A673 (cell line): ENCODE measurements around the gene POLR1D. TPM values are rescaled to one million over a fixed set of nuclear protein-coding genes. Genes with fewer than 3 reads are reported as not detected.

Experiments
- BruUV-seq: library from RNA; stranded (reverse); fragments of 400-500 nt; replicated peaks from 2 replicates; lab custom pipeline; 2021; lab: Mats Ljungman, UMichigan
- CTCF ChIA-PET: fragments of 300-600 bp; sonication (Branson Sonifier 250); formaldehyde crosslinking; loops from one replicate; lab custom pipeline; 2022; ENCODE audit warnings: antibody characterized with exemption; lab: Charles Lee
- POLR2A ChIA-PET: fragments of 300-600 bp; sonication (Branson Sonifier 250); formaldehyde crosslinking; loops from one replicate; lab custom pipeline; 2022; ENCODE audit warnings: antibody characterized with exemption; ENCODE audit not compliant: low non-redundant PET; lab: Charles Lee
- DNase-seq: peaks from one replicate; pipeline ENCODE4 v3.0.0-alpha.2; 2015; ENCODE audit warnings: low spot score
- H3K27ac ChIP-seq: fragments of 200-600 bp; sonication (generic); 2 replicates; pipeline ENCODE4 v1.5.1; 2016; ENCODE audit warnings: mixed run types, low read depth, mild to moderate bottlenecking, mixed read lengths, antibody characterized with exemption, low read length; ENCODE audit not compliant: poor library complexity, severe bottlenecking
- H3K27me3 ChIP-seq: fragments of 200-600 bp; sonication (generic); replicated peaks from 2 replicates; pipeline ENCODE4 v1.6.1; 2017; ENCODE audit warnings: mixed run types, low read depth, mild to moderate bottlenecking, mixed read lengths, antibody characterized with exemption, low read length; ENCODE audit not compliant: insufficient read depth, poor library complexity
- H3K36me3 ChIP-seq: fragments of 200-600 bp; sonication (generic); 2 replicates; pipeline ENCODE4 v1.6.1; 2016; ENCODE audit warnings: mixed run types, mild to moderate bottlenecking, mixed read lengths, antibody characterized with exemption, low read length; ENCODE audit not compliant: insufficient read depth, poor library complexity, severe bottlenecking
- H3K4me1 ChIP-seq: fragments of 200-600 bp; sonication (generic); 2 replicates; pipeline ENCODE4 v1.6.1; 2017; ENCODE audit warnings: mixed run types, mild to moderate bottlenecking, mixed read lengths, antibody characterized with exemption, low read length; ENCODE audit not compliant: insufficient read depth, poor library complexity, severe bottlenecking
- H3K4me3 ChIP-seq: fragments of 200-600 bp; sonication (generic); 2 replicates; pipeline ENCODE4 v1.5.1; 2016; ENCODE audit warnings: low read depth, mixed run types, mild to moderate bottlenecking, mixed read lengths, low read length; ENCODE audit not compliant: poor library complexity, severe bottlenecking
- H3K9me3 ChIP-seq: fragments of 200-600 bp; sonication (generic); 2 replicates; pipeline ENCODE4 v1.6.1; 2016; ENCODE audit warnings: mixed run types, low read depth, mild to moderate bottlenecking, mixed read lengths, antibody characterized with exemption, low read length; ENCODE audit not compliant: poor library complexity, severe bottlenecking
- CTCF ChIP-seq: fragments of 300-800, 200-600 bp; sonication (generic); conservative IDR thresholded peaks from 2 replicates; pipeline ENCODE4 v1.5.1; 2017; ENCODE audit warnings: low read depth, mild to moderate bottlenecking, antibody characterized with exemption, low read length, moderate library complexity, mixed read lengths
- EZH2 ChIP-seq: fragments of 200-600 bp; sonication (generic); IDR thresholded peaks from 2 replicates; pipeline ENCODE4 v1.6.1; 2017; ENCODE audit warnings: borderline replicate concordance, low read depth, mild to moderate bottlenecking, mixed read lengths, antibody characterized with exemption, low read length; ENCODE audit not compliant: poor library complexity, severe bottlenecking
- intact Hi-C: fragments of 100-400 bp; cut with micrococcal nuclease; formaldehyde crosslinking; loops from one replicate; pipeline ENCODE4 v1.10.0; 2022; ENCODE audit not compliant: unreplicated experiment
- total RNA-seq: library from RNA; stranded (reverse); gene quantifications from 2 replicates; pipeline ENCODE4 v1.2.3, GENCODE V29; 2021

POLR1D gene
- total RNA-seq, 1 experiment from 2014 or later, result 116 TPM

DNA sequence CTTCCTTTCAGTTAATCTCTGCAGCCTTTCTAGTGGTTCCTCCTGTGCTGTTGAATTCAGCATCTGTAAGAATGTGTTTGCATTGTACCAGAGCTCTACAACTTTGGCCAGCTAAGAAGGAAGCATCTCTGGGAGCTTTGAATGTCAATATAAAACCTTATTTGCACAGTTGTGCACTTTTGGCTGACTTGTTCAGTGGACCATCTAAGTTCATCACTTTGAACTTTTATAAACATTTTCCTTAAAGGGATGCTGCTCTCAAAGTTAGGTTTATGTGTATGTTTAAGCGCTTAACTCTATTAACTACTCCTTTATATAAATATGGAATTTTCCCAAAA lies 15.6 kb downstream of the POLR1D start:
- POLR2A ChIA-PET, result no interaction called here

GRCh38 chr13:27638001-27638400 lies 16.3 kb downstream of the POLR1D start:
- ChIA-PET CTCF (no interaction called here), POLR2A (no interaction called here)
- no TSS peak for BruUV-seq
- Histone ChIP-seq H3K4me3 (no peak overlapping the region), H3K9me3 (no peaks in the 10 kb centered on the region), H3K27ac (no peak overlapping the region), H3K4me1 (peaks cover 14% of the 10 kb centered on the region), H3K36me3 (no peaks in the 10 kb centered on the region), H3K27me3 (no peaks in the 10 kb centered on the region)
- DNase-seq, result no peak
- intact Hi-C loops, result no loop called here
- TF ChIP-seq CTCF (no peak), EZH2 (no peak)

More for the DNA sequence above, 15.6 kb downstream of the POLR1D start:
- Histone ChIP-seq H3K27ac (no peak overlapping the region), H3K4me3 (no peak overlapping the region), H3K36me3 (no peaks in the 10 kb centered on the region), H3K4me1 (peaks cover 14% of the 10 kb centered on the region), H3K9me3 (no peaks in the 10 kb centered on the region), H3K27me3 (no peaks in the 10 kb centered on the region)
- CTCF ChIA-PET, result no interaction called here
- BruUV-seq, result no TSS peak
- no peak for DNase-seq
- intact Hi-C loops, result no loop called here
- TF ChIP-seq CTCF, result no peak
- no peak for TF ChIP-seq EZH2

DNA sequence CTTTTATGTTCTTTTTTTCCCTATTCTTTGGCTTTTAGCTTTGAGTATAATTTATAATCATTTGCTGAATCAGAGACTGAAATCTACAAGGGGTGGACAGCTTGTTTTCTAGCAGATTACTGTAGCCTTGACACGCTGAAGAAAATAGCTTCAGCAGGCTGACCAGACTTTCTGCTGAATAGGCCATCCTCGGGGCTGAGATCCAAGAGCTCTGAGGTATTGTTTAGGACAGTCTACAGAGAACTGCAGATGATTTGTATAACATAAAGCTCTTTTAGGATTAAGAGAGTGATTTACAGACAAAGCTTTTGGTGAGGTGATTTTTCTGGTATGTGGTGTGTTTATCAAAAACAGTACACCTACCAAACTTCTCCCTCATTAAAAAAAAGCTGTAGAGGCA lies 16.8 kb downstream of the POLR1D start:
- Histone ChIP-seq H3K36me3 (no peaks in the 10 kb centered on the region), H3K27me3 (no peaks in the 10 kb centered on the region), H3K9me3 (no peaks in the 10 kb centered on the region), H3K27ac (no peak overlapping the region), H3K4me3 (no peak overlapping the region), H3K4me1 (peaks cover 15% of the 10 kb centered on the region)
- ChIA-PET CTCF (no interaction called here), POLR2A (no interaction called here)
- intact Hi-C loops, result no loop called here
- BruUV-seq, result no TSS peak
- TF ChIP-seq CTCF (no peak), EZH2 (no peak)
- DNase-seq, result no peak
